T-helper 2 cell treated with Interferon-gamma antibody and Interleukin-4, amounts not matched to agents 100 ng/mL and 5 ng/mL, for 36 hours (primary cell): Measurements from ENCODE around the gene ADGRV1. TPM values are rescaled to one million over a fixed set of nuclear protein-coding genes. Genes with fewer than 3 reads are reported as not detected.

Source experiments
- intact Hi-C: fragments of 100-400 bp; cut with micrococcal nuclease; formaldehyde crosslinking; loops from one replicate; pipeline ENCODE4 v1.15.1; 2023
- total RNA-seq: library from RNA; stranded (reverse); gene quantifications from 2 replicates; pipeline ENCODE4 v1.2.3, GENCODE V29; 2022

ADGRV1 gene
- total RNA-seq, 1 donor from 2014 or later = 0.02 TPM

DNA sequence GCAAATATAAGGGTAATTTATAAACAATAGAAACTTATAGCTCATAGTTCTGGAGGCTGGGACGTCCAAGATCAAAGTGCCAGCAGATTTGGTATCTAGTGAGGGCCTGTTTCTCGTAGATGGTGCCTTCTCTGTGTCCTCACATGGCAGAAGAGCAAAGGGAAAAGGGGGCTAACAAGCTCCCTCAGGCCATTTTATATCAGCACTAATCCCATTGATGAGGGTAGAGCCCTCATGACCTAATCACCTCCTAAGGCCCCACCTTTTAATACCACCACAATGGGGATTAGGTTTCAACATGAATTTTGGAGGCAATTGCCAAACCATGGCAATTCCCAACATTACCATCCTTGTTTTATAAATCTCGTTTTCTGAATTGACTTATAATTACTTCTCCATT is 564.7 kb downstream of the ADGRV1 start:
- intact Hi-C loops = no loop called here

GRCh38 chr5:91123901-91124300 is 565.3 kb downstream of the ADGRV1 start:
- intact Hi-C loops = no loop called here

- intact Hi-C loops = no loop called here
These were observed 567.3 kb downstream of the ADGRV1 start for GRCh38 chr5:91125916-91126315.

- intact Hi-C loops = no loop called here
These were observed 567.9 kb downstream of the ADGRV1 start for GRCh38 chr5:91126448-91126847.

DNA sequence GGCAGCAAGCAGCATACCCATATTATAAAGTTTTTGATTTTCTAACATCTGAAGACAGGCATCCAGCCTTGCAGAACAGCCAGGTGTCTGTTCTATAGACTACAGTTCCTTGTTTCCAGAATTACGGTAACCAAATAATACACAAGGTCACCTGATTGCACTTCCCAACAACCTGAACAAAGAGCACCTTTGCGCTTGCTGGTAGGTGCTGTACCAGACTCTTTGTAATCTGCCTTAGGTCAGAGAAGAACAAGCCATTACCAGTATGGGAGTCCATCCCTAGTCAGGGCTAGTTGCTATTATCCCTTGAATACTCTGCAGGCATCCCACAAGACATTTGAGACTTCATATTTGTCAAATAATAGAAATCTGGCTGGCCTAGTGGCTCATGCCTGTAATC is 568.3 kb downstream of the ADGRV1 start:
- intact Hi-C loops = no loop called here

DNA sequence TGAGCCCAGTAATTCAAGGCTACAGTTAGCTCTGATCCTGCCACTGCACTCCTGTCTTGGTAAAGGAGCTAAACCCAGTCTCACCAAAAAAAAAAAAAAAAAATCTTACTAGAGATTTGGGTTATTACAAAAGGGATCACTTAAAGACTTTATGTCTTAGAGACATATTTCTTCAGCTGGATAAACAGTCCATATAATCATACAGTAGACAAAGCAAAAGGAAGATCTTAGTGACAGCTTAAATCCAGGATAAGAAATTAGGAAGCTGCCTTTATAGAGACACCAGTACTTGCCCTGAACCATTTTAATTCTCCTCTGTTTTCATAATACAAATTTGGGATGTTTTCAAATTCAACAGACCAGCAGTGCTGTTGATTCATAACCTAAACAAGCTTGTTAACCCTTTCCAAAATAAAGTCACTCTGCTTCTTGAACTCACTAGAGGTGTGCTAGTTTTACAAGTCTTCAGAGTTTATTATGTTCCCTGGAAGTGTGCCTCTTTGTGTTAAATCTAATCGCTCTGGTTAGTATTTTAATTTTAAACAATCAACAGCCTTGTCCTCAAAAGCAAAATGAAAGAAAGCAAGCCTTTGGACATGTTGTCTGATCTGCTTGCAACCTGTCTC is 569.0 kb downstream of the ADGRV1 start:
- intact Hi-C loops = no loop called here

- intact Hi-C loops = no loop called here
These were observed 570.0 kb downstream of the ADGRV1 start for GRCh38 chr5:91128604-91129003.

GRCh38 chr5:91129748-91130147 is 571.2 kb downstream of the ADGRV1 start:
- intact Hi-C loops = no loop called here

GRCh38 chr5:91130759-91131158 is 572.2 kb downstream of the ADGRV1 start:
- intact Hi-C loops = no loop called here

DNA sequence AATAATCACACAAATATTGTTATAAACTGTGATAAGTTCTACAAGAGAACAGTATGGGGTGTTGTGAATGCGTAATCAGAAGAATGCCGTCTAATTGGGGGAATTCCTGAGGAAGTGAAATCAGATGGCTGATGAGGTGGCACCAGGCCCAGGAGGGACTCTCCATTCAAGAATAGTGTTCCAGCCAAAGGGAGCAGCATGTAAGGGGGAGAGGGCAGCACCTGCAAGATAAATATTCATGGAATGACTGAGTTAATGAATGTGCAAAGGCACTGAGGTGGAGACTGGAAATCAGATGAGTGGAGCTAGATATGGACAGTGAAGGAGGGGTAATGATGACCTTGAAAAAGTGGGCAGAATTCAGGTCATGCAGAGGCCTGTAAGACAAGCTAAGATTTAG is 574.0 kb downstream of the ADGRV1 start:
- intact Hi-C loops = no loop called here

DNA sequence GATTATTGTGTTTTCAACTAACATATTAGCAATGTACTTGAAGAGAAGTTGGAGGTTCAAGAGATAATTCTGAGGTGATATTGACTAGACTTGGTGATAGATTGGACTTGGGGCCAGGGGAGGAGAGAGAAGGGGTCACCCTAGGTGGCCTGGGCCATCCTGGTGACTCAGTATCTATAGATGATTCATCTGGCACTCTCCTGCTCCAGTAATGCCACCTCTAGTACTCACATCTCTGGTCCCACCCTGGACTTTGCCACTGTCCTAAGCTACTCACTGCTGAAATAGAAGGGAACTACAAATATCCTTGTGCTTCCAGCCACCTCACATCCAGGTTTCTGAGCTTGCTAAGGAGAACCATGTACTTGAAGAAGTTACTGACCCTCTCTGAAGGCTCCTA is 574.6 kb downstream of the ADGRV1 start:
- intact Hi-C loops = no loop called here

DNA sequence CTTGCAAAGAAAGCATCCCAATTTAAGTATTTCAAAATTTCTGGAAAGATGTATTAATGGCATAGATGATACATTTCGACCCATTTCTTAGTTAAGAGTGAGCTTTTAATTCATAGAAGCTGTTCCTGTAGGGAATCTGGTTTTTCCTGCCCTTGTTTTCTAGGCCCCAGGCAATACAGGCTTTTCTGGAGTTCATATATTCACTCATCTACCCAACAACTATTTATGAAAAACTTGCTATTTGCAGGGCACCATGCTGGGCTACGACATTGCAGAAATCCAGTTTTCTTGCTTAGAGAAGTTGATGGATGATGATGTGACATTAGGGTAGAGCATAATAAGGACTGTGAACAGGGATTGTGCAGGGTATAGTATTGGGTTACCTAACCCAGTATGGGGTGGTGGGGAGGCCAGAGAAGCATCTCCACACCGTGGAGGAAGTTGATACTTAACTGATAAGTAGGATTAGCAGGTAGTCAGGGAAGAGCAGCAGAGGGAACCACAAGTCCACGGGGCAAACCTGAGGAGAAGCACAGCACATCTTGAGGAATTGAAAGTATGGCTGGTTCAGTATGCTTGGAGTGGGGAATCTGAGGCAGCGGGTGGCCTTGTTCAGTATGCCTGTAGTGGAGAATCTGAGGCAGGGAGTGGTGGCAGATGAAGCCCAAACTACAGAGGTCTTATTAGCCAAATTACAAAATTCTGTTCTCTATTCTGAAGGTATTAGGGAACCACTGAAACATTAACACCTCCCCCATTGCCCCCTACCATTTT is 577.1 kb downstream of the ADGRV1 start:
- intact Hi-C loops = no loop called here

DNA sequence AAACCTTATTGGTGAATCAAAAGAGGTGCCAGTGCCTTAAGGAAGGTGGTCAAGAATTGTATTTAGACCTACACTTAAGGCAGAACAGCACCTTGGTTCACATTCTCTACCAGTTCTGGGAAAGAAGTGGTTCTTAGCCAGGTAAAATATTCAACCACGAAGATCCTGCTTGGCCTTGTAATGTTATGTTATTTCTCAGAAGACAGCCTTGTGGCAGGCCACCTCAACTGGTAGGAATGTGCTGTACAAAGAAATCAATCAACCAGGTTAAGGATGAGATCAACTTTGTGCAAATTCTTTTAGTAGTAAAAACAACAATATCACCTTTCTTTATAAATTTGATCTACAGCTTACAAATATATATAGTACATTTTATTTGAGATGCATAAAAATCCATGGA is 577.7 kb downstream of the ADGRV1 start:
- intact Hi-C loops = no loop called here

- intact Hi-C loops = no loop called here
These were observed 579.0 kb downstream of the ADGRV1 start for GRCh38 chr5:91137647-91138046.

DNA sequence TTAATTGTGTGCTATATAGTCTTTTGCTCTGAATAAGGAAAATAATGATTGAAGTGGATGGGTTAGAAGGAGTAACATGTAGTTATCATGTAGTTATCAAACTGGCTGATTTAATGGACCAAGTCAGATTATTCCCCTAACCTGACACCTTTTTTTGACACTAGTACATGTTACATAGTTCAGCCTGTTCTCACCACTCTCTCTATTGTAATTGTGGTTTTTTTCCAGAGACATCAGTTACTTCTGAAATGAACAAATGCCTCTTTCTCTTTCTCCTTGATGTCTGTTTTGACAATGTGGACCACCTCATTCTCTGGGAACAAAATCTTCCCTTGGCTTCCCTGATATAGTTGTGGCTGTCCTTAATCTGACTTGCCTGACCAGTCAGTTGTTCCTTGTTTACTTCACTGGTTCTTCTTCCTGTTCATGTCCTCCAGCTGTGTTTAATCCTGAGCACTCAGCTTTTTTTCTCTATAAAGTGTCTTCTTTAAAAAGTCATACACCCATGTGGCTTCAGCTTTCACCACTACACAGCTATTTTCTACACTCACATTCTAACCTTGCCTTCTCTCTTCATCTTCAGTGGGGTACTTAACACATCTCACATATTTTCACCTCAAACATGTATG is 581.1 kb downstream of the ADGRV1 start:
- intact Hi-C loops = no loop called here

DNA sequence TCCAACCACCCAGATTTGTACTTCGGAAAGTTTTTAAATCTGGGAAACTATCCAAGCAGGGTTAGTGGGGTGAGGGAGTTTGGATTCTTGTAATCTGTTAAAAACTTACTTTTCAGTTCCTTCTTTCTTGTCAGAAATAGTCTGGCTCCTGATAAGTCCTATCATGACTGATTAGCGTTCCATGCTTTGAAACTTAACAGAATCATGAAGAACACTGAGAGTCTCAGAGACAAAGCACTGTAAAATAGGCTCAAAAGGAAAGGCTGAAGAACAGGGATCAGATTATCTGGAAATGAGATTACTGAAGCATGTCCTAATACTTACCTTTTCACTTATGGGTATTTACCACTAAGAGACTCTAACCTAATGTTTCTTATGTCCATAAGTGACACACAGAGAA is 582.1 kb downstream of the ADGRV1 start:
- intact Hi-C loops = no loop called here

DNA sequence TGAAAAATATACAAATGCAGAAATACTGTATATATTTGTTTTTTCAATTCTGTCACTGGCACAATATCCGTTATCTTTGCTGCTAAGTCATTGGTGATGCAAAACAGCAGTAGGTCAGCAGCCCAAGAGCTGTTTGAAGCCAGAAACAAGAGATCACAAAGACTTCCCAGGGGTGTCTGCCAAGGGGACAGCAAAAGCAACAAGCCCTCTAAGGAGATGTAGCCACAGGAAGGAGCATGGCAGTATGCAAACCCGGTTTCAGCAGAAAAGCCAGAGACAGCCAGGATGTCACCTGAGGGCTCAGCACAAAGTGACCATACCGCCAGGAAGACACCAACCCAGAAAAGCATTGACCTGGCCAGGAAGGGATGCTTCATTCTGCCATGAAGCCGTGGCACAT is 583.0 kb downstream of the ADGRV1 start:
- intact Hi-C loops = no loop called here

DNA sequence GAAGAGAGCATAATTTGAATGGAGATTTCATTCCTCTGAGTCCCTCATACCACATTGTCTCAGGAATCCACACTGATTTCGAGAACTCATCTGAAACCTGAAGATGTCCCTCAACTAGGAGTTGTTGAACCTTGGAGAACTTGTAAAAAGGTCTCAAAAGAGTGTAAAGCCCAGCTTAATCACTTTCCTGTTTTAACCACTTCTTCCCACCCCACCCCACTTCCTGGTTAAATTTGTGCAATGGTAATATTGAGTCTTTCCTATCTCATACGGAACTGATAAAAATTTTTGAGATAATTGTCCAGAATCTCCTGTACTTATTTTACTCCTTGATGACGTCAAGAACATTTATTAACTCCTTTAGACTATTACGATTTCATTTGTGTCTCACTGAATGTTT is 583.8 kb downstream of the ADGRV1 start:
- intact Hi-C loops = no loop called here

DNA sequence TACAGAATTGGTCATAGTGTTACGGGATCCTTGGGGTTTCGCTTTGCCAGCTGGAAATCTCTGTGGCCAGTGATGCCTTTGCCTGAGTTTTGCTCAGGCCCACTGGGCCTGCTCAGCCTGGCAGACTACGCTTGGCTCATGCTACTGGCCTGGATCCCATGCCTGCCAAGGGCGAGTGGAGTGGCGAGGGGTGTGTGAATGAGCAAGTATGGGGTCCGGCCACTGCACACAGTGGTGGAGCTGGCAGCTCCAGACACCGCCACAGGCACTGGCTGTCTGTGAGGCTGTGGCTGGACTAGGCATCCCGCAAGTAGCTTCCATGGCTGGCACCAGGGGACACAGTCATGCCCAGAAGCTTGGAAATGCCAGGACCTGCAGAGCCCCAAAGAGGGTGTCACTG is 584.2 kb downstream of the ADGRV1 start:
- intact Hi-C loops = no loop called here

- intact Hi-C loops = no loop called here
These were observed 585.2 kb downstream of the ADGRV1 start for GRCh38 chr5:91143840-91144239.

DNA sequence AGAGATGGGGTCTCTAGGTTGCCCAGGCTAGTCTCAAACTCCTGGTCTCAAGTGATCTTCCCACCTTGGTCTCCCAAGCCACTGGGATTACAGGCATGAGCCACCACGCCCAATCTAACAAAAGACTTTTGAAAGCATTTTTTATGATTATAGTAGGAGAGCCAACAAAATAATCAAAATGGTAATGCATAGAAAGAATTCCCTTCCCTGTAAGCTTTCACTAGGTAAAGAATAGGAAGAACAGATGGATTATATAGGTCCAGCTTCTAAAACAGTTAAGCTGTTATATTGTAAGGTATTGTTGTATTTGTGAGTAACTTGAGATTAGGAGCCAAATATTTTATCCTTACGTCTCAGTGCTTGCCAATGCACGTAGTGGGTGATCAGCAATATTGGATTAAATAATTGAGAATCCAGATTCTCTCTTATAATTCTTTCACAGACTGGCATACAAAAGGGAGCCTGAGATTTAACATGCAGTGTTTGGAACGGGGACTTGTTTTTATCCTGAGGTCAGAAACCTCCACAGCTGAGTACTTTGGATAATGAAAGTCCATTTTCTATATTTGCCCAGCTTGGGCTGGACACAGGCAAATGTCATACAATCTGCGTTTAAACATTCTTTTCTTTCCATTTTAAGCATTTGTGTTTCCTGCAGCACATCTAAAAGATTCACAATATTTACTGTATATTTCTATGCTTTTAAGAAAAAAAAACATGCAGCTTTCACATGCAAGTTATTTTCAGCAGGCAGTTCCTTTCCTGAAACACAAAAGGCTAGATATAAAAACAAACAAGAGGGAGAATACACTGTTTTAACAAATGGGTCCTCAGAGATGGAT is 586.1 kb downstream of the ADGRV1 start:
- intact Hi-C loops = no loop called here

- intact Hi-C loops = no loop called here
These were observed 586.7 kb downstream of the ADGRV1 start for GRCh38 chr5:91145333-91145620.
